Endodermal cell (in vitro differentiated cells): ENCODE measurements around the gene CHRM2. TPM values are rescaled to one million over a fixed set of nuclear protein-coding genes. Genes with fewer than 3 reads are reported as not detected.

Experiments
- DNase-seq: peaks from one replicate; pipeline ENCODE4 v3.0.0-alpha.2; 2017
- H3K27ac ChIP-seq: 2 replicates; pipeline ENCODE4 v1.5.1; 2013; ENCODE audit warnings: mild to moderate bottlenecking, low read depth, low read length, moderate library complexity
- H3K27me3 ChIP-seq: 2 replicates; pipeline ENCODE4 v1.6.1; 2013; ENCODE audit warnings: mild to moderate bottlenecking, low read length, moderate library complexity; ENCODE audit not compliant: insufficient read depth, control insufficient read depth, poor library complexity, severe bottlenecking
- H3K36me3 ChIP-seq: 2 replicates; pipeline ENCODE4 v1.7.0; 2013; ENCODE audit warnings: mild to moderate bottlenecking, low read length, moderate library complexity; ENCODE audit not compliant: control insufficient read depth, insufficient read depth
- H3K4me1 ChIP-seq: one replicate; pipeline ENCODE4 v1.7.0; 2013; ENCODE audit warnings: low read length; ENCODE audit not compliant: control insufficient read depth, insufficient read depth
- H3K4me3 ChIP-seq: 2 replicates; pipeline ENCODE4 v1.5.1; 2013; ENCODE audit warnings: mild to moderate bottlenecking, low read length, moderate library complexity
- H3K9ac ChIP-seq: 2 replicates; pipeline ENCODE4 v1.6.1; 2013; ENCODE audit warnings: mild to moderate bottlenecking, low read length, moderate library complexity; ENCODE audit not compliant: poor library complexity, severe bottlenecking; ENCODE audit errors: extremely low read depth
- H3K9me3 ChIP-seq: 2 replicates; pipeline ENCODE4 v1.6.1; 2013; ENCODE audit warnings: mild to moderate bottlenecking, low read length, moderate library complexity; ENCODE audit not compliant: control insufficient read depth
- H3K27ac Mint-ChIP-seq: 2 replicates; pipeline ENCODE4 v1.8.0; 2020; ENCODE audit warnings: mixed read lengths
- H3K27me3 Mint-ChIP-seq: 2 replicates; pipeline ENCODE4 v1.8.0; 2021; ENCODE audit warnings: mild to moderate bottlenecking, mixed read lengths; ENCODE audit not compliant: insufficient read depth
- H3K36me3 Mint-ChIP-seq: 2 replicates; pipeline ENCODE4 v1.8.0; 2020; ENCODE audit warnings: low read depth, mixed read lengths
- H3K4me1 Mint-ChIP-seq: 2 replicates; pipeline ENCODE4 v1.8.0; 2020; ENCODE audit warnings: mixed read lengths
- H3K4me3 Mint-ChIP-seq: 2 replicates; pipeline ENCODE4 v1.8.0; 2020; ENCODE audit warnings: mild to moderate bottlenecking, moderate library complexity, mixed read lengths
- H3K9me3 Mint-ChIP-seq: 2 replicates; pipeline ENCODE4 v1.8.0; 2020; ENCODE audit warnings: mild to moderate bottlenecking, mixed read lengths
- CTCF ChIP-seq: fragments of 200-600 bp; sonication (generic); conservative IDR thresholded peaks from 2 replicates; pipeline ENCODE4 v1.5.0; 2021; ENCODE audit warnings: antibody characterized with exemption, mild to moderate bottlenecking
- WGBS, 2 experiments: methylation state at CpG; one replicate each; pipeline versions ENCODE4 v1.1.5 to v1.1.7; 2013; ENCODE audit warnings: missing lambda C conversion rate in 2 of 2, mixed read lengths in 1 of 2; ENCODE audit not compliant: insufficient coverage in 1 of 2, insufficient read length in 1 of 2; 5-methylcytosine and 5-hydroxymethylcytosine counted together
- total RNA-seq, 2 donors: library from RNA; stranded (reverse); fragmentation: NEBNext Ultra II Directional in 1 of 2; extraction: Animal tissue kit (Norgen Biotek cat#: 25700) in 1 of 2; gene quantifications; 2 replicates in 1 of 2; 3 replicates in 1 of 2; pipeline ENCODE4 v1.2.1, GENCODE V29; 2021

The CHRM2 gene
- total RNA-seq, 2 donors from 2014 or later: not detected

- H3K4me3 ChIP-seq: no peak overlapping the region
- no peak overlapping the region for H3K27ac ChIP-seq
- no peak for DNase-seq
- no peaks in the 10 kb centered on the region for H3K4me1 ChIP-seq
- Mint-ChIP-seq H3K4me3 (no peak overlapping the region), H3K27ac (no peak overlapping the region), H3K4me1 (no peaks in the 10 kb centered on the region), H3K36me3 (no peaks in the 10 kb centered on the region), H3K27me3 (no peaks in the 10 kb centered on the region), H3K9me3 (no peaks in the 10 kb centered on the region)
- no peaks in the 10 kb centered on the region for H3K9me3 ChIP-seq
- H3K36me3 ChIP-seq: no peaks in the 10 kb centered on the region
- 95 to 100% methylated on average over 1 of the region's 1 CpG for WGBS, 2 experiments
- no peak overlapping the region for H3K9ac ChIP-seq
- no peaks in the 10 kb centered on the region for H3K27me3 ChIP-seq
- no peak for TF ChIP-seq CTCF
These were observed 72.5 kb downstream of the CHRM2 start for GRCh38 chr7:136940917-136941316.

DNA sequence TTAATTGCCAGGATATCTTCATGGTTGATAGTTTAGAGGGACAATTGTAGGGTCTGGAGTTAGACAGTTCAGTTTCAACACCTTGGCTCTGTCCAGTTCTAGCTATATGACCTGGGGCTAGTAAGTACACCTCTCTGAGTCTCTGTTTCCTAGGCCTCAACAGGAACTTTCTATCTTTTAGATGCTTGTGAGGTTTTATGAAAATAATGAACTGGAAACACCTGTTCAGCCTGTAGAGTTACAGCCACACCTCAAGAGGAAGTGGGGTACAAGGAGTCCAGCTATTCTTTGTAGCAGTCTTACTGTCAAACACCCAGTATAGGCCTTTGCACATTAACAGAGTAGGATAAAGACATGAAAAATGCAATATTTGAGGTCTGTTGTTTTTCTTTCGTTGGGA is 73.4 kb downstream of the CHRM2 start:
- DNase-seq: no peak
- no peak overlapping the region for H3K27ac ChIP-seq
- no peaks in the 10 kb centered on the region for H3K4me1 ChIP-seq
- H3K9me3 ChIP-seq: no peaks in the 10 kb centered on the region
- Mint-ChIP-seq H3K9me3 (no peaks in the 10 kb centered on the region), H3K27me3 (no peaks in the 10 kb centered on the region), H3K4me3 (no peak overlapping the region), H3K36me3 (no peaks in the 10 kb centered on the region), H3K27ac (no peak overlapping the region), H3K4me1 (no peaks in the 10 kb centered on the region)
- no peak for TF ChIP-seq CTCF
- H3K4me3 ChIP-seq: no peak overlapping the region
- no peak overlapping the region for H3K9ac ChIP-seq
- 90 to 100% methylated on average over 1 of the region's 1 CpG for WGBS, 2 experiments
- no peaks in the 10 kb centered on the region for H3K36me3 ChIP-seq
- H3K27me3 ChIP-seq: no peaks in the 10 kb centered on the region

GRCh38 chr7:136942401-136942800 is 73.9 kb downstream of the CHRM2 start:
- Mint-ChIP-seq H3K4me3 (no peak overlapping the region), H3K36me3 (no peaks in the 10 kb centered on the region), H3K27ac (no peak overlapping the region), H3K27me3 (no peaks in the 10 kb centered on the region), H3K4me1 (no peaks in the 10 kb centered on the region), H3K9me3 (no peaks in the 10 kb centered on the region)
- Histone ChIP-seq H3K4me3 (no peak overlapping the region), H3K27ac (no peak overlapping the region), H3K36me3 (no peaks in the 10 kb centered on the region), H3K9ac (no peak overlapping the region), H3K9me3 (no peaks in the 10 kb centered on the region), H3K4me1 (no peaks in the 10 kb centered on the region), H3K27me3 (no peaks in the 10 kb centered on the region)
- no peak for DNase-seq
- no peak for TF ChIP-seq CTCF
